T-helper 17 cell (primary cell): Measurements from ENCODE around the gene MAGOH. TPM values are rescaled to one million over a fixed set of nuclear protein-coding genes. Genes with fewer than 3 reads are reported as not detected.
"Not testable (repeated sequence)": the region's sequence is repeated elsewhere in the genome, so short reads cannot be mapped to it uniquely, and the experiment has no call there.

Experiments used
- ATAC-seq: fragments of 150-1000 bp; cut with Tn5 transposase; 2 replicates; pipeline ENCODE4 v1.10.0; 2021; ENCODE audit warnings: mild to moderate bottlenecking, moderate library complexity
- DNase-seq, 3 donors: peaks; one replicate each; pipeline versions ENCODE4 v3.0.0 to v3.0.0-alpha.2; 2020 to 2021
- H3K9me3 ChIP-seq: one replicate; pipeline ENCODE4 v1.7.0; 2013; ENCODE audit warnings: low read length, mild to moderate bottlenecking; ENCODE audit not compliant: control insufficient read depth, poor library complexity, severe bottlenecking
- H3K27ac Mint-ChIP-seq: one replicate; pipeline ENCODE4 v1.8.0; 2022; ENCODE audit warnings: mild to moderate bottlenecking, moderate library complexity, mixed read lengths
- H3K27me3 Mint-ChIP-seq: one replicate; pipeline ENCODE4 v1.8.0; 2022; ENCODE audit warnings: mixed read lengths
- H3K36me3 Mint-ChIP-seq: one replicate; pipeline ENCODE4 v1.8.0; 2022; ENCODE audit warnings: low read depth, mixed read lengths
- H3K4me1 Mint-ChIP-seq: one replicate; pipeline ENCODE4 v1.8.0; 2022; ENCODE audit warnings: mild to moderate bottlenecking, mixed read lengths
- H3K4me3 Mint-ChIP-seq: one replicate; pipeline ENCODE4 v1.8.0; 2022; ENCODE audit warnings: mild to moderate bottlenecking, moderate library complexity, mixed read lengths
- total RNA-seq, 4 donors: library from RNA in 2 of 4; stranded (reverse) in 2 of 4; gene quantifications; one replicate each; pipeline ENCODE4 v1.2.3 and lab custom pipeline; 2022 to 2026

MAGOH gene
- total RNA-seq, 2 donors from 2014 or later = 49.3 to 57.6 TPM

- not testable (repeated sequence) for H3K4me1 Mint-ChIP-seq, H3K4me3 Mint-ChIP-seq, H3K9me3 ChIP-seq, ATAC-seq, H3K36me3 Mint-ChIP-seq, DNase-seq, H3K27ac Mint-ChIP-seq
- H3K27me3 Mint-ChIP-seq = peaks cover 21% of the 10 kb centered on the region
Observed at GRCh38 chr1:53185955-53186297, 52.4 kb downstream of the MAGOH start.

- H3K4me1 Mint-ChIP-seq = no peaks in the 10 kb centered on the region
- no peaks in the 10 kb centered on the region for H3K36me3 Mint-ChIP-seq
- no peak for ATAC-seq
- no peaks in the 10 kb centered on the region for H3K9me3 ChIP-seq
- no peak overlapping the region for H3K4me3 Mint-ChIP-seq
- no peak overlapping the region for H3K27ac Mint-ChIP-seq
- DNase-seq = no peak
- H3K27me3 Mint-ChIP-seq = peaks cover 16% of the 10 kb centered on the region
Observed at GRCh38 chr1:53183095-53183990, 55.0 kb downstream of the MAGOH start.

- H3K9me3 ChIP-seq = no peaks in the 10 kb centered on the region
- Mint-ChIP-seq H3K36me3 (no peaks in the 10 kb centered on the region), H3K27me3 (peaks cover 17% of the 10 kb centered on the region), H3K4me3 (no peak overlapping the region), H3K4me1 (no peaks in the 10 kb centered on the region), H3K27ac (no peak overlapping the region)
- ATAC-seq = no peak
- DNase-seq = no peak
Observed at GRCh38 chr1:53182716-53183094, 55.6 kb downstream of the MAGOH start.

- no peak overlapping the region for H3K4me3 Mint-ChIP-seq
- peaks cover 2% of the 10 kb centered on the region for H3K36me3 Mint-ChIP-seq
- H3K27ac Mint-ChIP-seq = no peak overlapping the region
- ATAC-seq = peak; percentile 88
- no peaks in the 10 kb centered on the region for H3K9me3 ChIP-seq
- peak; percentile 53 to 73 (median 59) for DNase-seq
- no peaks in the 10 kb centered on the region for H3K4me1 Mint-ChIP-seq
- H3K27me3 Mint-ChIP-seq = peaks cover 17% of the 10 kb centered on the region
Observed at GRCh38 chr1:53182111-53182593, 56.2 kb downstream of the MAGOH start.

- H3K27me3 Mint-ChIP-seq = peaks cover 19% of the 10 kb centered on the region
- ATAC-seq = no peak
Observed at GRCh38 chr1:53180951-53181350, 57.4 kb downstream of the MAGOH start.

GRCh38 chr1:53180226-53180625 lies 58.1 kb downstream of the MAGOH start:
- ATAC-seq (no peak), DNase-seq (no peak)
- Mint-ChIP-seq H3K27me3 (peaks cover 26% of the 10 kb centered on the region), H3K4me1 (no peaks in the 10 kb centered on the region), H3K36me3 (peaks cover 6% of the 10 kb centered on the region), H3K4me3 (no peak overlapping the region), H3K27ac (no peak overlapping the region)
- no peaks in the 10 kb centered on the region for H3K9me3 ChIP-seq

More at GRCh38 chr1:53180951-53181350, 57.4 kb downstream of the MAGOH start:
- H3K9me3 ChIP-seq = no peaks in the 10 kb centered on the region
- no peak for DNase-seq
- no peak overlapping the region for H3K4me3 Mint-ChIP-seq
- no peak overlapping the region for H3K27ac Mint-ChIP-seq
- H3K36me3 Mint-ChIP-seq = peaks cover 4% of the 10 kb centered on the region
- H3K4me1 Mint-ChIP-seq = no peaks in the 10 kb centered on the region

Other genes with a start within 250 kb of the MAGOH start
- not detected for gene PODN, start 176.3 kb downstream of the MAGOH start, total RNA-seq
- gene SLC1A7, start 95.9 kb downstream of the MAGOH start, total RNA-seq = not detected
- 1 to 10 TPM; 9.2 to 9.5 TPM for gene CPT2, start 41.7 kb downstream of the MAGOH start, total RNA-seq
- gene CZIB, start 17.9 kb downstream of the MAGOH start, total RNA-seq = 10 to 100 TPM; 28.7 to 38.6 TPM
- gene LRP8, start 89.6 kb upstream of the MAGOH start, total RNA-seq = 10 to 100 TPM; 15.1 to 18.6 TPM
- not detected for gene DMRTB1, start 220.9 kb upstream of the MAGOH start, total RNA-seq